Measurements from ENCODE around the gene RNF114.

Gene RNF114

DNA sequence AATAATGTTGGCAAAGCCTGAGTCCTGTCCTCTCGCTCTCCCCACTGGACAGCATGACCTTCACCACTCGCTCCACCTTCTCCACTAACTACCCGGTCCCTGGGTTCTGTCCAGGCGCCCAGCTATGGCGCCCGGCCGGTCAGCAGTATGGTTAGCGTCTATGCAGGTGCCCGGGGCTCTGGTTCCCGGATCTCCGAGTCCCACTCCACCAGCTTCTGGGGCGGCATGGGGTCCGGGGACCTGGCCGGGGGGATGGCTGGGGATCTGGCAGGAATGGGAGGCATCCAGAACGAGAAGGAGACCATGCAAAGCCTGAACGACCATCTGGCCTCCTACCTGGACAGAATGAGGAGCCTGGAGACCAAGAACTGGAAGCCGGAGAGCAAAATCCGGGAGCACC is 20.5 kb downstream of the RNF114 start:
- no peak for TF ChIP-seq CTCF (IDR thresholded peaks at IDR 0.05)

DNA sequence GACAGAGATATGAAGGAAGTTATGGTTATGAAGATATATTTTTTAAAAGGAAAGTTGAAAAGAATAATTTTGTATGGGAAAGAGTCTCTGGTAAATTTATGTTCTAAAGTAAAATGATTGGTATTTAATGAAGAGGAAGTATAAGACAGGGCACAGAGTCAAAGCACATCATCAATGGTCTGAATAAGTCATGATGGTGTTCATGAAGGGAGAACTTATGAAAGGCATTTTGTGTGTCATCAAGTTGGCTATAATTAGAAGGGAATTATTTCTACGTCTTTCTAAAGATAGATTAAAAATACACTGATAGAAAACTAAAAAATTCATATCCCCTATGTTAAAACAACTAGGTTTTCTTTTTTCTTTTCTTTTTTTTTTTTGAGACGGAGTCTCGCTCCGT is 25.2 kb downstream of the RNF114 start:
- no peak for TF ChIP-seq CTCF (IDR thresholded peaks at IDR 0.05)

GRCh38 chr20:49964964-49965780 is 29.0 kb downstream of the RNF114 start:
- peak; percentile 60 for TF ChIP-seq CTCF (IDR thresholded peaks at IDR 0.05)

- TF ChIP-seq CTCF (IDR thresholded peaks at IDR 0.05) = no peak
These were observed 29.6 kb downstream of the RNF114 start for GRCh38 chr20:49965781-49966305.

- TF ChIP-seq CTCF (IDR thresholded peaks at IDR 0.05) = no peak
These were observed 30.7 kb downstream of the RNF114 start for GRCh38 chr20:49966861-49967260.

- no peak for TF ChIP-seq CTCF (IDR thresholded peaks at IDR 0.05)
These were observed 33.0 kb downstream of the RNF114 start for GRCh38 chr20:49969234-49969633.

DNA sequence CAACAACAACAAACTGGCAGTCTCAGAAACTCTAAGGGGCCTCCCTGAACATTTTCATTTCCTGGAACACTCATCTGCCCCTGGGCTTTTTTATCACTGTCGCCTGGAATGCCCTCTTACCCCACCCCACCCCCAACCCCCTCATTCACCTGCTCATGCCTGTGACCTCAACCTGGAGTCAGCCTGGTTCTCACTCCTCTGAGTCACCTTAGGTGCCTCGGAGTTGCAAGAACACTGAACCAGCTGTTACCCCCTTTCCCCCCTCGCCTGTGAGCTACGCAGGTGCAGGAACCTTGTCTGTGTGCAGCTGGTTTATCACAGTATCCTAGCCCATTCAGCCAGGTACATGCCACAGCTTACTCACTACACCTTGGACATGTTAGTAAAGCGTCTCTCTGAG is 33.7 kb downstream of the RNF114 start:
- TF ChIP-seq CTCF (IDR thresholded peaks at IDR 0.05) = no peak
